Brain pericyte (primary cell): ENCODE measurements around the gene CCDC92.
"Not testable (repeated sequence)": the region's sequence is repeated elsewhere in the genome, so short reads cannot be mapped to it uniquely, and the experiment has no call there.

ENCODE experiments used
- DNase-seq: peaks from one replicate; pipeline ENCODE4 v3.0.0-alpha.2; 2012; ENCODE audit warnings: low read depth, low spot score

Gene CCDC92

GRCh38 chr12:123949770-123950165 lies 22.9 kb downstream of the CCDC92 start:
- no peak for DNase-seq

- DNase-seq, result no peak
Measured at GRCh38 chr12:123948796-123949769, 23.5 kb downstream of the CCDC92 start.

GRCh38 chr12:123948401-123948795 lies 24.2 kb downstream of the CCDC92 start:
- no peak for DNase-seq

- not testable (repeated sequence) for DNase-seq
Measured at GRCh38 chr12:123947531-123947930, 25.1 kb downstream of the CCDC92 start.

- not testable (repeated sequence) for DNase-seq
Measured at GRCh38 chr12:123946516-123947505, 25.8 kb downstream of the CCDC92 start.

- DNase-seq, result no peak
Measured at GRCh38 chr12:123946152-123946515, 26.5 kb downstream of the CCDC92 start.

- no peak for DNase-seq
Measured at GRCh38 chr12:123945287-123946151, 27.1 kb downstream of the CCDC92 start.

GRCh38 chr12:123944696-123945095 lies 27.9 kb downstream of the CCDC92 start:
- DNase-seq, result no peak

GRCh38 chr12:123943816-123944215 lies 28.8 kb downstream of the CCDC92 start:
- no peak for DNase-seq

GRCh38 chr12:123942911-123943648 lies 29.6 kb downstream of the CCDC92 start:
- no peak for DNase-seq

- DNase-seq, result peak; percentile 68
Measured at GRCh38 chr12:123942238-123942653, 30.4 kb downstream of the CCDC92 start.

- no peak for DNase-seq
Measured at GRCh38 chr12:123941624-123942237, 30.9 kb downstream of the CCDC92 start.

- no peak for DNase-seq
Measured at GRCh38 chr12:123941000-123941399, 31.6 kb downstream of the CCDC92 start.

- DNase-seq, result no peak
Measured at GRCh38 chr12:123940627-123940966, 32.0 kb downstream of the CCDC92 start.

GRCh38 chr12:123939716-123940626 lies 32.7 kb downstream of the CCDC92 start:
- DNase-seq, result no peak

GRCh38 chr12:123938679-123939480 lies 33.8 kb downstream of the CCDC92 start:
- no peak for DNase-seq

GRCh38 chr12:123937707-123938591 lies 34.7 kb downstream of the CCDC92 start:
- no peak for DNase-seq
